NT2/D1 (cell line): Measurements from ENCODE around the gene SLC6A19.

Experiments
- DNase-seq: peaks from one replicate; pipeline ENCODE4 v3.0.0-alpha.2; 2011; ENCODE audit warnings: low read depth, low spot score
- H3K27me3 ChIP-seq: 2 replicates; pipeline ENCODE4 v1.6.0; 2011; ENCODE audit warnings: mild to moderate bottlenecking; ENCODE audit not compliant: insufficient read length, insufficient read depth
- H3K36me3 ChIP-seq: 2 replicates; pipeline ENCODE4 v1.6.1; 2011; ENCODE audit warnings: mild to moderate bottlenecking, low read length, mixed read lengths; ENCODE audit not compliant: insufficient read depth, insufficient read length
- H3K4me1 ChIP-seq: 2 replicates; pipeline ENCODE4 v1.5.1; 2011; ENCODE audit not compliant: insufficient read depth, insufficient read length
- H3K4me3 ChIP-seq: 2 replicates; pipeline ENCODE4 v1.5.1; 2011; ENCODE audit warnings: low read depth; ENCODE audit not compliant: insufficient read length
- H3K9ac ChIP-seq: 2 replicates; pipeline ENCODE4 v1.6.0; 2011; ENCODE audit warnings: low read depth; ENCODE audit not compliant: insufficient read length
- H3K9me3 ChIP-seq: 2 replicates; pipeline ENCODE4 v1.5.1; 2011; ENCODE audit warnings: mild to moderate bottlenecking, low read length; ENCODE audit not compliant: insufficient read depth
- SUZ12 ChIP-seq: IDR thresholded peaks from 2 replicates; pipeline ENCODE4 v1.6.1; 2011; ENCODE audit not compliant: insufficient read length, insufficient read depth; ENCODE audit errors: extremely low read depth
- YY1 ChIP-seq: IDR thresholded peaks from 2 replicates; pipeline ENCODE4 v1.6.1; 2011; ENCODE audit not compliant: insufficient read length, insufficient read depth
- ZNF274 ChIP-seq: IDR thresholded peaks from 2 replicates; pipeline ENCODE4 v1.6.1; 2011; ENCODE audit warnings: mild to moderate bottlenecking, low read depth, low read length

The SLC6A19 gene

DNA sequence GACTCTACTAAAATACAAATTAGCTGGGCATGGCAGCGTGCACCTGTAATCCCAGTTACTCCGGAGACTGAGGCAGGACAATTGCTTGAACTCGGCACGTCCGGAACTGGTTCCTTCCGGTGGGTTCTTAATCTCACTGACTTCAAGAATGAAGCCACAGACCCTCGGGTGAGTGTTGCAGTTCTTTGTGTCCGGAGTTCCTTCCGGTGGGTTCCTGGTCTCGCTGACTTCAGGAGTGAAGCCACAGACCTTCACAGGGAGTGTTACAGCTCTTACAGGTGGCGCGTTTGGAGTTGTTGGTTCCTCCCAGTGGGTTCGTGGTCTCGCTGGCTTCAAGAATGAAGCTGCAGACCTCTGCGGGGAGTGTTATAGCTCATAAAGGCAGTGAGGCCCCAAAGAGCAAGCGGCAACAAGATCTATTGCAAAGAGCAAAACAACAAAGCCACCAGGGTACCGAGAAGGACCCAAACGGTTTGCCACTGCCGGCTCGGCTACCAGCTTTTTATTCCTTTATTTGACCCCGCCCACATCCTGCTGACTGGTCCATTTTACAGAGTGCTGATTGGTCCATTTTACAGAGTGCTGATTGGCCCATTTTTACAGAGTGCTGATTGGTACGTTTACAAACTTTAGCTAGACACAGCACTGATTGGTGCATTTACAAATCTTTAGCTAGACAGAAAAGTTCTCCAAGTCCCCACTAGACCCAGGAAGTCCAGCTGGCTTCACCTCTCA lies 28.6 kb upstream of the SLC6A19 start:
- TF ChIP-seq ZNF274 (no peak), YY1 (no peak), SUZ12 (no peak)
- no peak for DNase-seq
- no peak overlapping the region for H3K4me3 ChIP-seq
- peaks cover 7% of the 10 kb centered on the region; the same call in 1 of the 2 replicates for H3K9me3 ChIP-seq
- H3K4me1 ChIP-seq = no peaks in the 10 kb centered on the region
- no peak overlapping the region for H3K9ac ChIP-seq
- H3K36me3 ChIP-seq = no peaks in the 10 kb centered on the region
- H3K27me3 ChIP-seq = peaks cover 3% of the 10 kb centered on the region

DNA sequence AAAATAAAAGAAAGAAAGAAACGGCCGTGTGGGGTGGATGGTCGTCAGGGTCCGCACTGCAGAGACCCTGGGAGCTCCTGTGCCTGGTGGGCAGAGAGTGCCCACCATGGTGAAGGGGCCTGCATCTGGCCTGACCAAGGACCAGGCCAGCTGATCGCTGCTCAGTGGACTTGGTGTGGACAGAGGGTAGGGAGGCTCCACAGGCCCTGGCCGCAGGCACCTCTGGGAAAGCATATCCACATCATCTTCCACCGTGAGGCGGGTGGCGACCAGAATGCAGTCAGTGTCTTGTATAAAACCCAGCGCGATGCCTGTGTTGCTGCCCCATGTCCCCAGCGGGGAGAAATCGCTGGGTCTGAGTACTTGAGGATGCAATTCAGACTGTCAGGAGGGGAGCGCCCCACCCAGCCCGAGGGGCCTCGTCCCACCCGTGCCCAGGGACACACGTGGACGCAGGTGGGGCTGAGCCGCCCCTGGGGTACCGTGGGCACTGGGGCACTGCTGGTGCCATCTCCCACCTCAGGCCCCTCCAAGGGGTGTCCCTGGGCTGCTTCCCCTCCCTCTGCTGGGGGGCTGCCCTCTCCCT lies 27.8 kb upstream of the SLC6A19 start:
- no peaks in the 10 kb centered on the region for H3K36me3 ChIP-seq
- no peak for DNase-seq
- TF ChIP-seq YY1 (no peak), SUZ12 (no peak), ZNF274 (no peak)
- no peak overlapping the region for H3K4me3 ChIP-seq
- H3K27me3 ChIP-seq = peaks cover 3% of the 10 kb centered on the region
- no peaks in the 10 kb centered on the region for H3K4me1 ChIP-seq
- H3K9me3 ChIP-seq = peaks cover 7% of the 10 kb centered on the region; the same call in 1 of the 2 replicates
- H3K9ac ChIP-seq = no peak overlapping the region

DNA sequence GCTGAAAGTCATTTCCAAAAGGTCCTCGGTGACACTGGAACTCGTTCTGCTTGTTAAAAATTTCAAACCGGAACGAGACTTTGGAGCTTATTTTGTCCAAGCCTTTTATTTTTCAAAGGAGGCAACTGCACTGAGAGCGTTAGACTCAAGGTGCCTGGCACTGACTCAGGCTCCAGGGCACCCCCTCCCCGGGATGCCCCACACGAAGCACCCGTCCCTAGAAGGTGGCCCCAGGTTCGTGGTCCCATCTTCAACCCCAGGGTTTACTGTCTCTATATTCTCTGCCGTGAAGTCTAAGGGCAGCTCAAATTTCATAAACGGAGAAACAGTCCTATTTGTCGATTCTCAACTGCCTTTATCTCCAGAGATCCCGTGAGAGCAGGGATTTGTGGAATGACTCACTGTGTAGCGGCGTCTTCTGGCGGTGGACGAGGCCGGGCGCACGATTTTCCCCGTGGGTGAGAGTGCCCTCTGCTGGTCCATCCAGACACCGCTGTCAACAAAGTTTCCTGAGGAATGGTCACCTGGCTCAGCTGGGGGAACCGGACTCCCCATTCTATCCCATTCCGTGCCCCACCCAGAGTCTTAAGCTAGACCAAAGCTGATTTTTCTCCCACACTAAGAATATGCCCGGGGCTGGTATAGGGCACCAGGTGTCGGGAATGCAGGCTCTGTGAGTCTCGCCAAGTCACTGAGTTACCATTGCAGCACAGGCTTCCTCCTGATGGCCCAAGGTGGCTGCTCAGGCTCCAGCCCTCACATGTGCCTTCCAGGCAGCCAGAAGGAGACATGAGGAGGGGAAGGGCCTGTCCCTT lies 27.1 kb upstream of the SLC6A19 start:
- Histone ChIP-seq H3K27me3 (peaks cover 3% of the 10 kb centered on the region), H3K4me3 (no peak overlapping the region), H3K9me3 (peaks cover 7% of the 10 kb centered on the region; the same call in 1 of the 2 replicates), H3K9ac (no peak overlapping the region), H3K36me3 (no peaks in the 10 kb centered on the region), H3K4me1 (no peaks in the 10 kb centered on the region)
- TF ChIP-seq SUZ12 = no peak
- no peak for TF ChIP-seq YY1
- no peak for TF ChIP-seq ZNF274
- peak; percentile 48 for DNase-seq

DNA sequence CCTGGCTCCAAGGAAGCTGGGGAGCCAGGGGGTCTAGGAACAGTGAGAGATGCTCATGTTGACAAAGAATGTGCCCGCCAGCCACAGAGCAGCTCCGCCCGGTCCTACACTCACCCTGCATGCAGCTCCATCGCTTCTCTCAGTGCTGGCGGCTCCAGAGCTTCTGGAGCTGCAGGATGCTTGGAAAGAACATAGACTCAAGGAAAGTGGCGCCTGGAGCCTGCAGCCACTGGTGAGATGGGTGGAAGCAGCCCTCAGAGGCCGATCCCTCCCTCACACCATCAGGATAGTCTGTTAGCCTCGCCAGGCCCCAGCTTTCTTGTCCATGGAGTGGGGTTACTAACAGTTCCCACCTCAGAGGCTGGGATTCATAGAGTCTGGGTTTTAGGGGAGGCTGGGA lies 26.4 kb upstream of the SLC6A19 start:
- H3K4me3 ChIP-seq = no peak overlapping the region
- H3K9me3 ChIP-seq = peaks cover 7% of the 10 kb centered on the region; the same call in 1 of the 2 replicates
- H3K27me3 ChIP-seq = peaks cover 3% of the 10 kb centered on the region
- no peaks in the 10 kb centered on the region for H3K36me3 ChIP-seq
- H3K4me1 ChIP-seq = no peaks in the 10 kb centered on the region
- TF ChIP-seq YY1 (no peak), ZNF274 (no peak), SUZ12 (no peak)
- H3K9ac ChIP-seq = no peak overlapping the region
- DNase-seq = no peak

DNA sequence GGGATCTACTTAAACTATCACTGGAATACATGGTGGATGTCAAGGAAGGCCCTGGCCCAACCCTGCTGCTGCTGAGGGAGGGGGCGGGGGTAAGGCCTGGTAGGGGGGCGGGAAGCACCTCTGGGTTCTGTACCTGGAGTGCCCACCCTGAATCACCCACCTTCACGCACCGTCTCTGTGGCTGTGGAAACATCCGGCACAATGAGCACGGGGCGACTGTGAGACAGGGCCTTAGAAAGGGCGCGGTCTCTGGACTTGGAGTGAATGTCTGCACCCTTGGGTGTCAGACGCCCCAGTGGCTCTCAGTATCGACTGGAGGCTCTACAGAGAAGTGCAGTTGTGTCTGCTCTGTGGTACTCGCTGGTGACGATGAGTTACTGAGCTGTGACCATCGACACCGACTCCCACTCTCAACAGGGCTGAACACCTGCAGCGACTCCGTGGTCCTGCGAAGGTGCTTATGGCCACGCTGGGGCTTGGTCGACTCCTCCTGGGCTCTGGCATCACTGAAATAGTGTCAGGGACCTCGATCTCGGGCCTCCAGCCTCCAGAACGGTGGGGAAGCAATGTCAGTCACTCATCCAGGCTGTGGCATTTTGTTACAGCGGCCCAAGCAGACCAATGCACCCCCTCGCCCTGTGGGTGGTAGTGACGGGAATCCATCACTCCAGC lies 25.5 kb upstream of the SLC6A19 start:
- DNase-seq = no peak
- Histone ChIP-seq H3K4me1 (no peaks in the 10 kb centered on the region), H3K27me3 (peaks cover 3% of the 10 kb centered on the region), H3K9me3 (peaks cover 7% of the 10 kb centered on the region; the same call in 1 of the 2 replicates), H3K36me3 (no peaks in the 10 kb centered on the region), H3K9ac (no peak overlapping the region), H3K4me3 (no peak overlapping the region)
- no peak for TF ChIP-seq SUZ12
- no peak for TF ChIP-seq ZNF274
- no peak for TF ChIP-seq YY1

DNA sequence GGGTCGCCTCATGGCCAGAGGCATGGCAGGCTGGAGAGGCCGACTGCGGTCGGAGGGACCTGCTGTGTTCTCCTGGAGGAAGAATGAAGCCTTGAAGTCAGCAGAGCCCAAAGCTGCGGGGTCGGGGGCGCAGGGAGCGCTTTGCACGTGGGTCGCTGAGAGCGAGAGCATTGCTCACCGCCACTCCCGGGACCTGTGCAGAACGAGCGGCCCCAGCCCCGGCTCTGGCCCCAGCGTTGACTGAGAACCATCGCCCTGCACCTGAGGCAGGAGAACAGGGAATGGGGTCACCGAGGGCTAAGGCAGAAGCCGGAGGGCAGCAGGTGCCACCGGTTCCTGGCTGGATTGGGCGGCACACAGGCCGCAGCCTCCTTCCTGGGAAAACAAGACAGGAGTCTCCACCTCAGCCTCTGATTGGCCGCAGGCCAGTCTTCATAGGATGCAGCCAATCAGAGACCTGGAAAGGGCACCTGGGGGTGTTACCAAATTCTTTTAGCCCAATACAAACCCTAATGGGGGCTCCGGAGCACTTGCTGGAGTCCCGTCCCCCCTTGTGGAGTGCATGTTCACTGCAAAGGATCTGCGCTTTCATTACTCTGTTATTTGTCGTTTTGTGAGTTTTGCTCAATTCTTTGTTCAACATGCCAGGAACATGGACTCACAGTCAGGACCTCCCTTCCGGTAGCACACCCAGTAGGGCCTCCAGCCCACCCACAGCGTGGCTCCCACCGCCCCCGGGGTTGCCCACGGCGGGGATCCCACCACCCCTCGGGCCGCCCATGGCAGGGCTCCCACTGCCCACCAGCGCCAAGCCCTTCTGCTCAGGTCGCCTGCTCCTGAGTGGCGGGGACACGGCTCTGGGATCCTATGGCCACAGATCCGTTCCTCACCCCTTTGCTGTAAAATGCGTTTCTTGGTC lies 24.7 kb upstream of the SLC6A19 start:
- peaks cover 3% of the 10 kb centered on the region for H3K27me3 ChIP-seq
- TF ChIP-seq YY1 (no peak), ZNF274 (no peak), SUZ12 (no peak)
- no peaks in the 10 kb centered on the region for H3K36me3 ChIP-seq
- peaks cover 7% of the 10 kb centered on the region; the same call in 1 of the 2 replicates for H3K9me3 ChIP-seq
- peaks cover 3% of the 10 kb centered on the region for H3K4me1 ChIP-seq
- no peak for DNase-seq
- H3K4me3 ChIP-seq = no peak overlapping the region
- no peak overlapping the region for H3K9ac ChIP-seq
